ENCODE data around the gene MUSK.
"Not testable (repeated sequence)": the region's sequence is repeated elsewhere in the genome, so short reads cannot be mapped to it uniquely, and the experiment has no call there.

Gene MUSK

GRCh38 chr9:110815361-110815760, 146.8 kb downstream of the MUSK start:
- DNase-seq, result no peak

GRCh38 chr9:110820381-110820780, 151.8 kb downstream of the MUSK start:
- DNase-seq, result no peak

GRCh38 chr9:110821064-110821463, 152.5 kb downstream of the MUSK start:
- DNase-seq, result no peak

DNA sequence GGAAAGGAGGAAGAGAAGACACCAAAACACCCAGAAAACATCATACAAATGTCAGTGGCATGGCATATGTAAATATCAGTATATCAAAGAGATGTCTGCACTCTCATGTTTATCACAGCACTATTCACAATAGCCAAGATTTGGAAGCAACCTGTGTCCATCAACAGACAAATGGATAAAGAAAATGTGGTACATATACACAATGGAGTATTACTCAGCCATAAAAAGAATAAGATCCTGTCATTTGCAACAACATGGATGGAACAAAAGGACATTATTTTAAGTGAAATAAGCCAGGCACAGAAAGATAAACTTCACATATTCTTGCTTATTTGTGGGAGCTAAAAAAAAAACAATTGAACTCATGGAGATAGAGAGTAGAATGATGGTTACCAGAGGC, 156.5 kb downstream of the MUSK start:
- DNase-seq, result not testable (repeated sequence)

- DNase-seq, result no peak
Measured at GRCh38 chr9:110825950-110826349, 157.4 kb downstream of the MUSK start.

- not testable (repeated sequence) for DNase-seq
Measured at GRCh38 chr9:110826400-110826799, 157.8 kb downstream of the MUSK start.

GRCh38 chr9:110828264-110828663, 159.7 kb downstream of the MUSK start:
- DNase-seq, result no peak

DNA sequence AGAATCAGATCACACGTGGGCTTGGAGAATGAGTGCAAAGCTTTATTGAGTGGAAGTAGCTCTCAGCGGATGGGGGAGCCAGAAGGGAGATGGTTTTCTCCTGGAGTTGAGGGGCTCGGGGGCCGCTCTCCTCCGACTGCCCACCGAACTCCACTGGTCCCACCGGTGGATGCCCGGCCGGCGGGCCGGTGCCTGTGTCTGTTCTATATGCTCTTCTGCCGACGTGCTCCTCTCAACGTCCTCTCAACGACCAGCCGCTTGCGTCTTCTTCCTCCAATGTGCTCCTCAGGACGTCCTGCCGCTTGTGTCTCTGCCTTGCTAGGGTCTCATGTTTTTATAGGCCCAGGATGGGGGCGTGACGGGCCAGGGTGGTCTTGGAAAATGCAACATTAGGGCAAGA, 161.9 kb downstream of the MUSK start:
- DNase-seq, result no peak

GRCh38 chr9:110832926-110833325, 164.3 kb downstream of the MUSK start:
- no peak for DNase-seq

DNA sequence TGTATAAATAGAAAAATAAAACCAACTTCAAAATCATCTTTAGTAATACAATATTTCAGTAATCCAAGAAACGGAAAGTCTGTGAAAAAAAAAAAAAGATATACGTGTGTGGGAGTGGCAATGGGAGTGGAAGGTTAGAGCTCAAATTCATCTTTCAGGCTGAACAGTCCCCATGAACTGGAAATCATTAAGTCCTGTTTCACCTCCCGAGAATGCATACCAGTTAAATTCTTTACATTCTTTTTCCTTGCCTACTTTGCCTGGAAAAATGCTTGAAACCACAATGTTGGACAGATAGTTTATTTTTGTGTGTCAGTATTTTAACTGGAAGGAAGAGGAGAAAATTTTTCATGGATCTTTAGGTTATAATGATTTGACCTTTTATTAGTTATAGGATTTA, 166.8 kb downstream of the MUSK start:
- DNase-seq, result no peak

DNA sequence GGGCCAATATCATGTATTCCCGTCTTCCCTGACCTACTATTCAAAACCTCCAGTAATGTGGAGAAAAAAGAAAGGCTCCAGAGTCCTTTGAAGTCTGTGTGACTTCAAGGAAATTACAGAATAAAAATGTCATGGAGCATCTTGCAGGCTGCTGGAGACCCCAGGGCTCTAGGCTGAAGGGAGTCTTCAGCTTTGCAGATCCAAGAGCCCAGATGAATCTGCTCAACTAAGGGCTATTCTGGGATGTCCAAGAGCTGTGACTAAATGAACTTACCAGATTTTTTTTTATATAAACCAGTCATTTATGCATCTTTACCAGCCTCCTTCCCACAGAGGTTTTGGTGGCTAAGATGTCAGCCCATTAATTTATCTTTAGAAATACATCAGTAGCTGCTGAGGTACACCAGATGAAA, 167.3 kb downstream of the MUSK start:
- DNase-seq, result no peak

GRCh38 chr9:110837401-110838005, 168.9 kb downstream of the MUSK start:
- DNase-seq, result no peak

DNA sequence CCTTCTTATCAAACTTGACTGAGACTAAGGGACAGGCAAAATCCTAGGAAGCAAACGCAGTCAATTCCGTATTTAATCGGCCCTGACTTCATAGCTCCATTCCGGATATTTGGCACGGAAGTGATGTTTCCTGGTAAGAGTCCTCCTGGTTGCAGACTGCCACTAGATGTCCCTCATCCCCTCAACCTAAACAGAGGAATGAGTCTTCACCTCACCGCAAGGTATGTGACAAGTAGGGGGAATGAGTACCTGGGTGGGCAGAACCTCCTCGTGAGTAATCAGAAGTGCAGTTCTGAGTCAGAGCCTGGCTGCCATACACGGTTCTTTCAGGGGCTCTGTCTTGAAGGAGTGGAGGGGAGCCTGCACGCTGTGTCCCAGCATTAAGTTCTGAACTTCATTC, 173.6 kb downstream of the MUSK start:
- DNase-seq, result no peak

DNA sequence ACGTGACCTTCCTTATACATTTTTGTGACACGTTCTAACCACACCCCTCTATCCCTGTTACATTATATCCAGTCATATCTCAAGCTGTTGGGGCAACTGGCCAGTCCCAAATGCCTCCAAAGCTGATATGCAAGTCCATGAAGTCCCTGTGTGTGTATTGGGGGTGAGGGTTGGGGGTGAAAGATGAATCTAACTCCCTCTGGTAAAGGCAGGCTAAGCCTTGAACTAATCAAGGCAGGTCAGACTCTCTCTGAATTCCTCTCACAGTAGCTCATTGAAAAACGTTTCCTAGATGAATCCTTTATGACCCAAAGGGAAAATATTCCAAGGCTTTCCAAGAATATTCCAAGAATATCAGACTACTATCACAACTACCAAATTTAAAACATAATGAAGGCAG, 174.4 kb downstream of the MUSK start:
- DNase-seq, result no peak

DNA sequence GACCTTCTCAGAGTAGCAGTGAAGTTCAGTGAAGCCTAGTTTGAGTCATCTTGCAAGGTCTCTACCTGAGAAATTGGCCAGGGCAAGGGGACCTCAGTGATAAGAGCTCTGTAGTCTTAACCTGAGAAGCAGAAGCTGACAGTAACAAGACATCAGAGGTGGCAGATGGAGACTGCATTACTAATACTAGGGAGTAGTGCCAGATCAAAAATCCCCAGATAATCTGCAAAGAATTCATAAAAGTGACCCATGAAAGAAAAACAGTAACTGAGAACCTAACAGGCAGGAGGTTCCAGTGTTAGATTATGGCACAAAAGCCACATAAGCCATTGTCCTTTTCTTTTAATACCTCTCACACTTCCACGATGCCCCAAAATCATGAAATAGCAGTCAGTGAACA, 175.5 kb downstream of the MUSK start:
- no peak for DNase-seq

GRCh38 chr9:110846215-110846614, 177.6 kb downstream of the MUSK start:
- DNase-seq, result no peak

GRCh38 chr9:110847671-110848070, 179.1 kb downstream of the MUSK start:
- no peak for DNase-seq

DNA sequence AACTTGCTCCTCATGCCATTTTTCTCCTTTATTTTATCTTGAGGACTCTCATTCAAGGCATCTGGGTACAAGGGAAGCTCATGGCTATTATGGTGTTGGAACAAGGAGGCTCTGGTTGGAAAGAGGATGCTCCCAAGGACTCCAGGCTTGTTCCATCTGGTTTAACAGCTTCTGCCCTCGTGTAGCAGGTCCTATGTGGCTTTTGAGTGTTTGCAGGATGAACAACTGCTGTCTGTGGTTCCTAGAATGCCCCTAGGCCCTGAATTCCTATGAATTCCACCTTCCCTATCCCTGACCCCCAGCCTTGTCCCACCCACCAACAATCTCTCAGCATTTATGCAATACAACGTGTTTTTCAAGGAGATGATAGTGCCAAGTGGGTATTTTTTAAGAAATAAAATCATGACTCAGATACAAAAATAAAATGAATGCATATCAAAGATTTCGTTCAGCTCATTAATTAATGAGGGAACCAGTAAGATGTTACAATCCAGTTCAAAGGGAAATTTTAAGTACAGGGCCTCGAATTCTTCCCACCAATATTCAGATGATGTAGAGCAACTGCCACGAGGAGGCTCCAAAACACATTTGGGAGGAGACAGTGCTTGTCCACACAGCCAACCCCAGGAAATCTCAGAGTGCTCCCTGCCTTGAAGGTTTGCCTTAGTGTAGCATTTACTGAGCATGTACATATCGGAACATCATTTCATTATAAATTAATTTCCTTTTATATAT, 182.0 kb downstream of the MUSK start:
- no peak for DNase-seq
